Stomach (tissue), 4 donors: ENCODE measurements around the gene DENND4A.

Experiments used
- CTCF ChIP-seq, 7 experiments: fragments of 450-650 bp in 4 of 7; fragments of 200-600 bp in 3 of 7; sonication (generic) in 3 of 7; IDR thresholded peaks; one replicate each; pipeline ENCODE4 v1.5.1; 2016 to 2019; ENCODE audit warnings: antibody characterized with exemption in 7 of 7, control low read depth in 2 of 7, mild to moderate bottlenecking in 1 of 7
- EP300 ChIP-seq: sonication (generic); formaldehyde crosslinking; IDR thresholded peaks from one replicate; pipeline ENCODE4 v1.6.1; 2017; ENCODE audit warnings: antibody characterized with exemption
- POLR2A ChIP-seq, 4 donors: fragments of 450-650 bp; IDR thresholded peaks; one replicate each; pipeline ENCODE4 v1.6.1; 2016; ENCODE audit warnings: antibody characterized with exemption in 4 of 4, control low read depth in 2 of 4, mild to moderate bottlenecking in 1 of 4, moderate library complexity in 1 of 4
- POLR2AphosphoS5 ChIP-seq, 3 donors: sonication (generic); formaldehyde crosslinking; IDR thresholded peaks; one replicate each; pipeline ENCODE4 v1.6.1; 2016; ENCODE audit warnings: antibody characterized with exemption in 3 of 3

- TF ChIP-seq CTCF (IDR thresholded peaks at IDR 0.05) (no peak), POLR2AphosphoS5 (IDR thresholded peaks at IDR 0.05) (no peak), EP300 (no peak), POLR2A (IDR thresholded peaks at IDR 0.05) (no peak)
Measured at GRCh38 chr15:65766422-65767263, 25.4 kb downstream of the DENND4A start.
